KMS-11 (cell line): Measurements from ENCODE around the gene PRSS2.
"Not testable (repeated sequence)": the region's sequence is repeated elsewhere in the genome, so short reads cannot be mapped to it uniquely, and the experiment has no call there.

Experiments used
- H2AFZ ChIP-seq: fragments of 200-600 bp; sonication (generic); 2 replicates; pipeline ENCODE4 v1.6.1; 2016; ENCODE audit warnings: antibody characterized with exemption, mixed run types, low read depth
- H3K27ac ChIP-seq: fragments of 200-600 bp; sonication (generic); 2 replicates; pipeline ENCODE4 v1.6.1; 2016; ENCODE audit warnings: mild to moderate bottlenecking, mixed run types
- H3K27me3 ChIP-seq: fragments of 200-600 bp; sonication (generic); 2 replicates; pipeline ENCODE4 v1.6.1; 2017; ENCODE audit warnings: mild to moderate bottlenecking, low read depth, mixed run types, moderate library complexity; ENCODE audit not compliant: insufficient read depth
- H3K36me3 ChIP-seq: fragments of 200-600 bp; sonication (generic); 2 replicates; pipeline ENCODE4 v1.6.1; 2017; ENCODE audit warnings: mild to moderate bottlenecking, mixed run types; ENCODE audit not compliant: insufficient read depth
- H3K4me1 ChIP-seq: fragments of 200-600 bp; sonication (generic); 2 replicates; pipeline ENCODE4 v1.6.1; 2016; ENCODE audit warnings: mild to moderate bottlenecking, low read depth, mixed run types; ENCODE audit not compliant: poor library complexity, severe bottlenecking
- H3K4me2 ChIP-seq: fragments of 200-600 bp; sonication (generic); 2 replicates; pipeline ENCODE4 v1.7.0; 2016; ENCODE audit warnings: mild to moderate bottlenecking, mixed run types
- H3K4me3 ChIP-seq: fragments of 200-600 bp; sonication (generic); IDR thresholded peaks from 2 replicates; pipeline ENCODE4 v1.6.1; 2017; ENCODE audit warnings: low read depth, low read length, mixed read lengths; ENCODE audit not compliant: insufficient read depth
- H3K79me2 ChIP-seq: fragments of 200-600 bp; sonication (generic); 2 replicates; pipeline ENCODE4 v1.6.1; 2016; ENCODE audit warnings: low read depth, mixed run types; ENCODE audit not compliant: insufficient read depth
- H3K9ac ChIP-seq: fragments of 200-600 bp; sonication (generic); 2 replicates; pipeline ENCODE4 v1.6.1; 2016; ENCODE audit warnings: mild to moderate bottlenecking, mixed run types
- H4K20me1 ChIP-seq: fragments of 200-600 bp; sonication (generic); 2 replicates; pipeline ENCODE4 v1.6.1; 2016; ENCODE audit warnings: mild to moderate bottlenecking, mixed run types; ENCODE audit not compliant: insufficient read depth
- CTCF ChIP-seq: fragments of 200-600 bp; sonication (generic); conservative IDR thresholded peaks from 2 replicates; pipeline ENCODE4 v1.6.1; 2017; ENCODE audit warnings: low read depth, mild to moderate bottlenecking, antibody characterized with exemption, low read length, moderate library complexity, mixed read lengths

Gene PRSS2

GRCh38 chr7:142752376-142753225 lies 18.2 kb upstream of the PRSS2 start:
- no peak overlapping the region for H3K4me2 ChIP-seq
- H3K4me3 ChIP-seq, result no peak overlapping the region
- no peaks in the 10 kb centered on the region for H3K27me3 ChIP-seq
- H2AFZ ChIP-seq, result no peak overlapping the region
- no peak overlapping the region for H3K9ac ChIP-seq
- H3K27ac ChIP-seq, result no peak overlapping the region
- no peaks in the 10 kb centered on the region for H3K36me3 ChIP-seq
- no peaks in the 10 kb centered on the region for H3K79me2 ChIP-seq
- no peaks in the 10 kb centered on the region for H4K20me1 ChIP-seq
- no peaks in the 10 kb centered on the region for H3K4me1 ChIP-seq
- TF ChIP-seq CTCF, result no peak

- Histone ChIP-seq H3K9ac (no peak overlapping the region), H3K27ac (no peak overlapping the region), H3K4me3 (no peak overlapping the region), H3K27me3 (no peaks in the 10 kb centered on the region), H3K4me1 (no peaks in the 10 kb centered on the region), H3K79me2 (no peaks in the 10 kb centered on the region), H2AFZ (no peak overlapping the region), H4K20me1 (no peaks in the 10 kb centered on the region), H3K36me3 (no peaks in the 10 kb centered on the region), H3K4me2 (no peak overlapping the region)
- no peak for TF ChIP-seq CTCF
Observed at GRCh38 chr7:142753366-142753765, 17.4 kb upstream of the PRSS2 start.

- H3K79me2 ChIP-seq, H3K27ac ChIP-seq, H3K9ac ChIP-seq, H3K27me3 ChIP-seq, H3K4me2 ChIP-seq, H3K4me1 ChIP-seq, H4K20me1 ChIP-seq, H2AFZ ChIP-seq, H3K36me3 ChIP-seq, H3K4me3 ChIP-seq: not testable (repeated sequence)
Observed at GRCh38 chr7:142753925-142754491, 16.8 kb upstream of the PRSS2 start.

- H3K36me3 ChIP-seq, result no peaks in the 10 kb centered on the region
- no peaks in the 10 kb centered on the region for H3K27me3 ChIP-seq
- no peaks in the 10 kb centered on the region for H3K79me2 ChIP-seq
- no peak overlapping the region for H2AFZ ChIP-seq
- no peak overlapping the region for H3K4me3 ChIP-seq
- no peaks in the 10 kb centered on the region for H4K20me1 ChIP-seq
- H3K4me1 ChIP-seq, result no peaks in the 10 kb centered on the region
- H3K9ac ChIP-seq, result no peak overlapping the region
- H3K4me2 ChIP-seq, result no peak overlapping the region
- no peak overlapping the region for H3K27ac ChIP-seq
- no peak for TF ChIP-seq CTCF
Observed at GRCh38 chr7:142754681-142755575, 15.8 kb upstream of the PRSS2 start.

GRCh38 chr7:142758312-142758711 lies 12.5 kb upstream of the PRSS2 start:
- H3K36me3 ChIP-seq, H3K4me1 ChIP-seq, H3K9ac ChIP-seq, H2AFZ ChIP-seq, H3K4me2 ChIP-seq, H3K27ac ChIP-seq, H3K4me3 ChIP-seq, H3K79me2 ChIP-seq, H4K20me1 ChIP-seq, H3K27me3 ChIP-seq: not testable (repeated sequence)
